ENCODE measurements around the gene SLC25A39. TPM values are rescaled to one million over a fixed set of nuclear protein-coding genes. Genes with fewer than 3 reads are reported as not detected.

The SLC25A39 gene
- total and polyA plus RNA-seq, 2 of the 13 experiments (the other 11 are each of a cell fraction or from before 2014, with no cell fraction given), result 144 to 151 TPM

DNA sequence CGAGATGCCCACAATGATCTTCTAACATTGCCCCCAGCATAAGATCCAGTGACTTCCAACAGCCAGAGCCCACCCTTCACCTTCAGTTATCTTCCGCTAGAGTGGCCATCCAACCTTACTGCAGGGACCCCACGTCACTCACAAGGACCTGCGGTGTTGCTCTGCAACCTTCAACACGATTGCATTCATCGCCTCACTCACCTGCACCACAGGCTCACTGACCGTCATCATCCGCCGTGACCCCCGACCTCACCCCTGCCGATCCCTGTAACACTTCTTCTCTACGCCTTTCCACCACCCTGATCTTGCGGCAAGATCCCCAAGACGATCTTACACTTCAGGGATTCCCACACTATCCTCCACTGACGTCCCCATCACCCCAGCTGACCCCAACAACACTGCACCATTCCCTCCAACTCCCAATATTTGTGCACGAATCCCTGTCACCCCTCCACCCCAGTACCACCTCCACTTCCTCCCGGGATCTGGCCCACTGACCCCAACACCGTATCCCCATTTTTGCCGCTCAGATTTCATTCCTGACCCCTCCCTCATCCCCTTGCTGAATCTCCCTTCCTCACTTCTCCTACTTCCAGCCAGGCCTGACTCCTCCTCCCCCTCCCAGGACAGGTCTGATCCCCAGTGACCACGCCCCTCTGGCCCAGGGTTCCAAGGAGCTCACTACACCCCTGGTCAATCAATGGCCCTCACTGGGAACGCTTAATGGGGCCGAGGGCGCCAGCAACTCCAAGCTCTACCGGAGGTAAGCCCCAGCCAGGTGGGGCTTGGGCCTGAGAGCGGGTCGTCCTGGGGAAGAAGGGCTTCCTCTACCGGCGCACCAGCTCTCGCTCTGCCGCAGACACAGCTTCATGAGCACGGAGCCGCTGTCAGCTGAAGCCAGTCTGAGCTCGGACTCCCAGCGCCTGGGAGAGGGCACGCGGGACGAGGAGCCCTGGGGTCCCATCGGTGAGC lies 8.6 kb downstream of the SLC25A39 start (continued):
- TF ChIP-seq, protein P1, sequence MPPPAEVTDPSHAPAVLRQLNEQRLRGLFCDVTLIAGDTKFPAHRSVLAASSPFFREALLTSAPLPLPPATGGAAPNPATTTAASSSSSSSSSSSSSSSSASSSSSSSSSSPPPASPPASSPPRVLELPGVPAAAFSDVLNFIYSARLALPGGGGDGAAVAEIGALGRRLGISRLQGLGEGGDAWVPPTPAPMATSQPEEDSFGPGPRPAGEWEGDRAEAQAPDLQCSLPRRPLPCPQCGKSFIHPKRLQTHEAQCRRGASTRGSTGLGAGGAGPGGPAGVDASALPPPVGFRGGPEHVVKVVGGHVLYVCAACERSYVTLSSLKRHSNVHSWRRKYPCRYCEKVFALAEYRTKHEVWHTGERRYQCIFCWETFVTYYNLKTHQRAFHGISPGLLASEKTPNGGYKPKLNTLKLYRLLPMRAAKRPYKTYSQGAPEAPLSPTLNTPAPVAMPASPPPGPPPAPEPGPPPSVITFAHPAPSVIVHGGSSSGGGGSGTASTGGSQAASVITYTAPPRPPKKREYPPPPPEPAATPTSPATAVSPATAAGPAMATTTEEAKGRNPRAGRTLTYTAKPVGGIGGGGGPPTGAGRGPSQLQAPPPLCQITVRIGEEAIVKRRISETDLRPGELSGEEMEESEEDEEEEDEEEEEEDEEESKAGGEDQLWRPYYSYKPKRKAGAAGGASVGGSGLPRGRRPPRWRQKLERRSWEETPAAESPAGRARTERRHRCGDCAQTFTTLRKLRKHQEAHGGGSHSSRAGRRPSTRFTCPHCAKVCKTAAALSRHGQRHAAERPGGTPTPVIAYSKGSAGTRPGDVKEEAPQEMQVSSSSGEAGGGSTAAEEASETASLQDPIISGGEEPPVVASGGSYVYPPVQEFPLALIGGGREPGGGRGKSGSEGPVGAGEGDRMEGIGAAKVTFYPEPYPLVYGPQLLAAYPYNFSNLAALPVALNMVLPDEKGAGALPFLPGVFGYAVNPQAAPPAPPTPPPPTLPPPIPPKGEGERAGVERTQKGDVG (CRISPR knock-in tag; IDR thresholded peaks at IDR 0.05; ENCODE audit: borderline replicate concordance), result no peak
- TF ChIP-seq, protein P2, sequence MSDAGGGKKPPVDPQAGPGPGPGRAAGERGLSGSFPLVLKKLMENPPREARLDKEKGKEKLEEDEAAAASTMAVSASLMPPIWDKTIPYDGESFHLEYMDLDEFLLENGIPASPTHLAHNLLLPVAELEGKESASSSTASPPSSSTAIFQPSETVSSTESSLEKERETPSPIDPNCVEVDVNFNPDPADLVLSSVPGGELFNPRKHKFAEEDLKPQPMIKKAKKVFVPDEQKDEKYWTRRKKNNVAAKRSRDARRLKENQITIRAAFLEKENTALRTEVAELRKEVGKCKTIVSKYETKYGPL (CRISPR knock-in tag; IDR thresholded peaks at IDR 0.05), result no peak
- TF ChIP-seq, protein P3, sequence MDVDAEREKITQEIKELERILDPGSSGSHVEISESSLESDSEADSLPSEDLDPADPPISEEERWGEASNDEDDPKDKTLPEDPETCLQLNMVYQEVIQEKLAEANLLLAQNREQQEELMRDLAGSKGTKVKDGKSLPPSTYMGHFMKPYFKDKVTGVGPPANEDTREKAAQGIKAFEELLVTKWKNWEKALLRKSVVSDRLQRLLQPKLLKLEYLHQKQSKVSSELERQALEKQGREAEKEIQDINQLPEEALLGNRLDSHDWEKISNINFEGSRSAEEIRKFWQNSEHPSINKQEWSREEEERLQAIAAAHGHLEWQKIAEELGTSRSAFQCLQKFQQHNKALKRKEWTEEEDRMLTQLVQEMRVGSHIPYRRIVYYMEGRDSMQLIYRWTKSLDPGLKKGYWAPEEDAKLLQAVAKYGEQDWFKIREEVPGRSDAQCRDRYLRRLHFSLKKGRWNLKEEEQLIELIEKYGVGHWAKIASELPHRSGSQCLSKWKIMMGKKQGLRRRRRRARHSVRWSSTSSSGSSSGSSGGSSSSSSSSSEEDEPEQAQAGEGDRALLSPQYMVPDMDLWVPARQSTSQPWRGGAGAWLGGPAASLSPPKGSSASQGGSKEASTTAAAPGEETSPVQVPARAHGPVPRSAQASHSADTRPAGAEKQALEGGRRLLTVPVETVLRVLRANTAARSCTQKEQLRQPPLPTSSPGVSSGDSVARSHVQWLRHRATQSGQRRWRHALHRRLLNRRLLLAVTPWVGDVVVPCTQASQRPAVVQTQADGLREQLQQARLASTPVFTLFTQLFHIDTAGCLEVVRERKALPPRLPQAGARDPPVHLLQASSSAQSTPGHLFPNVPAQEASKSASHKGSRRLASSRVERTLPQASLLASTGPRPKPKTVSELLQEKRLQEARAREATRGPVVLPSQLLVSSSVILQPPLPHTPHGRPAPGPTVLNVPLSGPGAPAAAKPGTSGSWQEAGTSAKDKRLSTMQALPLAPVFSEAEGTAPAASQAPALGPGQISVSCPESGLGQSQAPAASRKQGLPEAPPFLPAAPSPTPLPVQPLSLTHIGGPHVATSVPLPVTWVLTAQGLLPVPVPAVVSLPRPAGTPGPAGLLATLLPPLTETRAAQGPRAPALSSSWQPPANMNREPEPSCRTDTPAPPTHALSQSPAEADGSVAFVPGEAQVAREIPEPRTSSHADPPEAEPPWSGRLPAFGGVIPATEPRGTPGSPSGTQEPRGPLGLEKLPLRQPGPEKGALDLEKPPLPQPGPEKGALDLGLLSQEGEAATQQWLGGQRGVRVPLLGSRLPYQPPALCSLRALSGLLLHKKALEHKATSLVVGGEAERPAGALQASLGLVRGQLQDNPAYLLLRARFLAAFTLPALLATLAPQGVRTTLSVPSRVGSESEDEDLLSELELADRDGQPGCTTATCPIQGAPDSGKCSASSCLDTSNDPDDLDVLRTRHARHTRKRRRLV (CRISPR knock-in tag; IDR thresholded peaks at IDR 0.05), result no peak
- TF ChIP-seq PPARG (CRISPR knock-in tag; conservative IDR thresholded peaks at IDR 0.05) (no peak), ZNF44 (CRISPR knock-in tag; IDR thresholded peaks at IDR 0.05) (no peak), CHD2 (IDR thresholded peaks at IDR 0.05; ENCODE audit: low read depth, low read length) (no peak), ESRRA (CRISPR knock-in tag; IDR thresholded peaks at IDR 0.05; ENCODE audit: low read depth) (no peak), NR1H2 (CRISPR knock-in tag; IDR thresholded peaks at IDR 0.05; ENCODE audit: borderline replicate concordance, low read depth) (no peak), MAFF (IDR thresholded peaks at IDR 0.05; ENCODE audit: low read depth, low read length) (no peak)
- TF ChIP-seq, protein P4, sequence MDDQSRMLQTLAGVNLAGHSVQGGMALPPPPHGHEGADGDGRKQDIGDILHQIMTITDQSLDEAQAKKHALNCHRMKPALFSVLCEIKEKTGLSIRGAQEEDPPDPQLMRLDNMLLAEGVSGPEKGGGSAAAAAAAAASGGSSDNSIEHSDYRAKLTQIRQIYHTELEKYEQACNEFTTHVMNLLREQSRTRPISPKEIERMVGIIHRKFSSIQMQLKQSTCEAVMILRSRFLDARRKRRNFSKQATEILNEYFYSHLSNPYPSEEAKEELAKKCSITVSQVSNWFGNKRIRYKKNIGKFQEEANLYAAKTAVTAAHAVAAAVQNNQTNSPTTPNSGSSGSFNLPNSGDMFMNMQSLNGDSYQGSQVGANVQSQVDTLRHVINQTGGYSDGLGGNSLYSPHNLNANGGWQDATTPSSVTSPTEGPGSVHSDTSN (CRISPR knock-in tag; IDR thresholded peaks at IDR 0.05; ENCODE audit: borderline replicate concordance), result no peak
- TF ChIP-seq, protein P5, sequence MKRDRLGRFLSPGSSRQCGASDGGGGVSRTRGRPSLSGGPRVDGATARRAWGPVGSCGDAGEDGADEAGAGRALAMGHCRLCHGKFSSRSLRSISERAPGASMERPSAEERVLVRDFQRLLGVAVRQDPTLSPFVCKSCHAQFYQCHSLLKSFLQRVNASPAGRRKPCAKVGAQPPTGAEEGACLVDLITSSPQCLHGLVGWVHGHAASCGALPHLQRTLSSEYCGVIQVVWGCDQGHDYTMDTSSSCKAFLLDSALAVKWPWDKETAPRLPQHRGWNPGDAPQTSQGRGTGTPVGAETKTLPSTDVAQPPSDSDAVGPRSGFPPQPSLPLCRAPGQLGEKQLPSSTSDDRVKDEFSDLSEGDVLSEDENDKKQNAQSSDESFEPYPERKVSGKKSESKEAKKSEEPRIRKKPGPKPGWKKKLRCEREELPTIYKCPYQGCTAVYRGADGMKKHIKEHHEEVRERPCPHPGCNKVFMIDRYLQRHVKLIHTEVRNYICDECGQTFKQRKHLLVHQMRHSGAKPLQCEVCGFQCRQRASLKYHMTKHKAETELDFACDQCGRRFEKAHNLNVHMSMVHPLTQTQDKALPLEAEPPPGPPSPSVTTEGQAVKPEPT (CRISPR knock-in tag; IDR thresholded peaks at IDR 0.05; ENCODE audit: low read depth), result no peak
